Epithelial cell of alveolus of lung (primary cell): ENCODE measurements around the gene SLAIN1. TPM values are rescaled to one million over a fixed set of nuclear protein-coding genes. Genes with fewer than 3 reads are reported as not detected.

Experiments
- total RNA-seq: library from RNA; depleted of rRNA; stranded (reverse); fragments of >200 nt; gene quantifications from 2 replicates; pipeline ENCODE4 v1.2.1, GENCODE V29; 2015

Gene SLAIN1
- 0.88 and 0.91 TPM in 2 replicates for total RNA-seq

GRCh38 chr13:77697217-77698103 is at the start of gene SLAIN1:
Gene SLAIN1 (plus strand): TSS chr13:77697687. CDS start chr13:77697914, 227 bp downstream.

Other genes with a start within 250 kb of the SLAIN1 start
- 1.7 TPM in 1 of 2 replicates, not detected in the other for gene SCEL, start 162.0 kb upstream of the SLAIN1 start, total RNA-seq
- gene EDNRB, start 221.1 kb downstream of the SLAIN1 start, total RNA-seq, result 10.2 and 29.1 TPM in 2 replicates